ENCODE results near the gene JMJD7. TPM values are rescaled to one million over a fixed set of nuclear protein-coding genes. Genes with fewer than 3 reads are reported as not detected.
A peak's percentile ranks its signal among the peaks of the same experiment; 100 is the strongest.

Gene JMJD7
- 26.6 TPM for total RNA-seq (ENCODE audit: unreplicated experiment)
- long read RNA-seq, partial matches to known transcripts = 0 of 3 reads
- long read RNA-seq, other reads (novel, unspliced or antisense) = 0 of 3 reads

DNA sequence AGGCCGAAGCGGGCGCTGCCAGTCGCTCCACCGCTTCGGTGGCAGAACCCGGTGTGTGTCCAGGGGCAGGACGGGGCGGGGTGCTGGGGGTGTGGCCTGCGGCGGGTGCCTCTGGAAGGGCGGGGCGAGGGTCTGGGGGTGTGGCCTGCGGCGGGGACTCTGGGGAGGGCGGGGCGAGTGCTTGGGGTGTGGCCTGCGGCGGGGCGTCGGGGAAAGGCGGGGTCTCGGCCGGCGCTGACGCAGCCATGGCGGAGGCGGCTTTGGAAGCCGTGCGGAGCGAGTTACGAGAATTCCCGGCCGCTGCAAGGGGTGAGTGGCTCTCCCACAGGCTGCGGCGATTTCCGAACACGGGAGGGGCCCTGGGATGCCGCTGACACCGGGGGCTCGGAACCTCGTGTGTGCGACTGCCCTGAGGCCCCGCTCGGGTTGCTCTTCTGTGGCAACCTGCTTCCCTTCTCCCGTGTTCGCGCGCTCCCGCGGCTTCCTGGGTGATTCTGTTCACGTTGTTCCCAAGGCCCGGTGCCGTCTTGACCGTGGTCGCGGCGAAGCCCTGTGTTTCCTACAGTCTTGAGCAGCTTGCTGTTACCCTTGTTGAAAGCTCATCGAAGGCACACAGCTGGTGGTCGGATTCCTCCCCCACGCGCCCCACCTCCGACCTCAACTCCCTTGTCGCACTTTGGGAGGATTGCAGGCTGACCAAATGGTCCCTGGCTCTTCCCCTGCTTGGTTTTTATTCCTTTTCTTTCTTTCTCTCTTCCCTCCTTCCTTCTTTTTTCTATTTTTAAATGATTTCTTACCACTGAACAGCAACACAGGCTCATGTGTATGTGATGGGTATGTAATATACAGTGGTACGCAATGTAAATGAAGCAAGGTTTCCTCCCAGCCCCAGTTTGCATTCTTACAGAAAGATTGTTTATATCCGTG, at the start of gene JMJD7:
Gene JMJD7, plus strand, starts transcription at position 213 of the 927 bp plus-strand sequence. Its CDS starts 33 bp downstream, at position 246.
- H3K4me1 Mint-ChIP-seq (ENCODE audit: low read depth, unreplicated experiment) = peaks cover 6% of the 10 kb centered on the region
- H3K9me3 Mint-ChIP-seq (ENCODE audit: unreplicated experiment) = peaks cover 6% of the 10 kb centered on the region
- H3K27me3 Mint-ChIP-seq (ENCODE audit: unreplicated experiment) = peaks cover 12% of the 10 kb centered on the region
- DNase-seq = peak; percentile 97
- H3K36me3 Mint-ChIP-seq (ENCODE audit: unreplicated experiment) = peaks cover 8% of the 10 kb centered on the region
- peak within 1 kb of the TSS; percentile 91 for H3K4me3 Mint-ChIP-seq (ENCODE audit: unreplicated experiment)
- TF ChIP-seq, protein P1, sequence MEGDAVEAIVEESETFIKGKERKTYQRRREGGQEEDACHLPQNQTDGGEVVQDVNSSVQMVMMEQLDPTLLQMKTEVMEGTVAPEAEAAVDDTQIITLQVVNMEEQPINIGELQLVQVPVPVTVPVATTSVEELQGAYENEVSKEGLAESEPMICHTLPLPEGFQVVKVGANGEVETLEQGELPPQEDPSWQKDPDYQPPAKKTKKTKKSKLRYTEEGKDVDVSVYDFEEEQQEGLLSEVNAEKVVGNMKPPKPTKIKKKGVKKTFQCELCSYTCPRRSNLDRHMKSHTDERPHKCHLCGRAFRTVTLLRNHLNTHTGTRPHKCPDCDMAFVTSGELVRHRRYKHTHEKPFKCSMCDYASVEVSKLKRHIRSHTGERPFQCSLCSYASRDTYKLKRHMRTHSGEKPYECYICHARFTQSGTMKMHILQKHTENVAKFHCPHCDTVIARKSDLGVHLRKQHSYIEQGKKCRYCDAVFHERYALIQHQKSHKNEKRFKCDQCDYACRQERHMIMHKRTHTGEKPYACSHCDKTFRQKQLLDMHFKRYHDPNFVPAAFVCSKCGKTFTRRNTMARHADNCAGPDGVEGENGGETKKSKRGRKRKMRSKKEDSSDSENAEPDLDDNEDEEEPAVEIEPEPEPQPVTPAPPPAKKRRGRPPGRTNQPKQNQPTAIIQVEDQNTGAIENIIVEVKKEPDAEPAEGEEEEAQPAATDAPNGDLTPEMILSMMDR (IDR thresholded peaks at IDR 0.05; ENCODE audit: partially characterized antibody, unreplicated experiment) = no peak
- peak within 1 kb of the TSS; percentile 52 for H3K27ac Mint-ChIP-seq (ENCODE audit: unreplicated experiment)

DNA sequence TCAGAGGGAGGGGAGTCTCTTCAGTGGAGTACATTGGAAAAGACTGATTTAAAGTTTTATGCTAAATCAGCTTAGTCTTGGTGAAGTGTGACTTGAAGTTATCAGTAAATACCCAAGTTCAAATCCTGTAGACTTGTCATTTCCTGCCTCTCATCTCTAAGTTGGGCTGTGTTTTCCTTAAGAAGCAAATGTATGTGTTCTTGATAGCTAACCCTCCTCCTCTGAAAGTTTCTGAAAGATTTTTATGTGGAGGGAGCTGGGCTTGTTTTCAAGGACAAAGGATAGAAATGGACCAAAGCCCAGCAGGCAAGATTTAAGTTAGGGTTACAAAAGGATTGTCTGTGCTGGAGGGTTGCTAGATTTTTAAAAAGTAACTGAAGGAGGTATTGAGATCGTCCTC, 49.4 kb upstream of the JMJD7 start:
- Mint-ChIP-seq H3K27me3 (ENCODE audit: unreplicated experiment) (no peaks in the 10 kb centered on the region), H3K4me1 (ENCODE audit: low read depth, unreplicated experiment) (peaks cover 22% of the 10 kb centered on the region), H3K36me3 (ENCODE audit: unreplicated experiment) (no peaks in the 10 kb centered on the region), H3K27ac (ENCODE audit: unreplicated experiment) (no peak overlapping the region), H3K9me3 (ENCODE audit: unreplicated experiment) (peaks cover 3% of the 10 kb centered on the region), H3K4me3 (ENCODE audit: unreplicated experiment) (no peak overlapping the region)
- TF ChIP-seq, protein P1 (IDR thresholded peaks at IDR 0.05; ENCODE audit: partially characterized antibody, unreplicated experiment) = no peak
- no peak for DNase-seq

DNA sequence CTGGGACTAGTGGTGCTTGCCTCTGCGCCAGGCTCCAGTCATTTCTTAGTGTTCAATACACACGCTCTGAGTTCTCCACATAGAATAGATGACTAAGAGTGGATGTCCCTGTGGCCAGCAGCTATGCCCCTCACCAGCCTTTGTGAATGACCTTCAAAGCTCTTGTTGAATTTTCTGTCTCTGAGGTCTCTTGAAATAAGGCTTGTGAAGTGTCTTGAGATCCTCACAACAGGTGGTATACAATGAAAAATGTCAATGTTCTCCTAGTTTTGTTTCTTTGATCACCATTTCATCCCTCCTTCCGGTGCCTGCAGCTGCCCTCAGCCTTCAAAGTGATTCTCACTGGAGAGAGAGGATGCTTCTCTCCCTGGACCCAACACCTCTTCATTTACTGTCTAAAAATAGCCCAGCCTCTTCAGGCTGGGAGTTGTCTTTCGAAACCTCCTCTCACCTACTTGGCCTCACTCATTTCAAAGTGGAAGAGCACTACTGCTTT, 48.2 kb upstream of the JMJD7 start:
- no peak for DNase-seq
- TF ChIP-seq, protein P1 (IDR thresholded peaks at IDR 0.05; ENCODE audit: partially characterized antibody, unreplicated experiment) = no peak
- H3K4me3 Mint-ChIP-seq (ENCODE audit: unreplicated experiment) = no peak overlapping the region
- H3K27ac Mint-ChIP-seq (ENCODE audit: unreplicated experiment) = no peak overlapping the region
- no peaks in the 10 kb centered on the region for H3K27me3 Mint-ChIP-seq (ENCODE audit: unreplicated experiment)
- no peaks in the 10 kb centered on the region for H3K36me3 Mint-ChIP-seq (ENCODE audit: unreplicated experiment)
- H3K9me3 Mint-ChIP-seq (ENCODE audit: unreplicated experiment) = peaks cover 3% of the 10 kb centered on the region
- H3K4me1 Mint-ChIP-seq (ENCODE audit: low read depth, unreplicated experiment) = peaks cover 21% of the 10 kb centered on the region

DNA sequence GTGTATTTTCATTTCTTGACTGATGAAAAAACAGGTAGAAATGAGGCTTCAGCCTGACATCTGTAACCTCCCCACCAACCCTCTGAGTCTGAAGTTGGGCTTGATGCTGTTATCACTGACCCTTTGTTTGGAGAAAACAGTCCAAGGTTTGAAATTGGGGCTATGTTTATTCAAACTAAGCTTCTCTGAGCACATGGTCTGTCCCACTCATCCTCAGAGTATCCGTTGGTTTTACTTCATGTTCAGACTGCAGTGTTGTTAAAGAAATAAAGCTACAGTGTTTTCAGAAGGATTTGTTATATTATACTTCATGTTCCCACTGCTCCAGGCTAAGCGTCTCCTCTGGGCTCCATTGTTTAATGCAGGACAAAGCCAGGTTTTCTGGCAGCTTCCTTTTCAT, 47.6 kb upstream of the JMJD7 start:
- Mint-ChIP-seq H3K4me1 (ENCODE audit: low read depth, unreplicated experiment) (peaks cover 20% of the 10 kb centered on the region), H3K9me3 (ENCODE audit: unreplicated experiment) (no peaks in the 10 kb centered on the region), H3K27ac (ENCODE audit: unreplicated experiment) (no peak overlapping the region), H3K4me3 (ENCODE audit: unreplicated experiment) (no peak overlapping the region), H3K36me3 (ENCODE audit: unreplicated experiment) (no peaks in the 10 kb centered on the region), H3K27me3 (ENCODE audit: unreplicated experiment) (no peaks in the 10 kb centered on the region)
- DNase-seq = no peak
- TF ChIP-seq, protein P1 (IDR thresholded peaks at IDR 0.05; ENCODE audit: partially characterized antibody, unreplicated experiment) = no peak

DNA sequence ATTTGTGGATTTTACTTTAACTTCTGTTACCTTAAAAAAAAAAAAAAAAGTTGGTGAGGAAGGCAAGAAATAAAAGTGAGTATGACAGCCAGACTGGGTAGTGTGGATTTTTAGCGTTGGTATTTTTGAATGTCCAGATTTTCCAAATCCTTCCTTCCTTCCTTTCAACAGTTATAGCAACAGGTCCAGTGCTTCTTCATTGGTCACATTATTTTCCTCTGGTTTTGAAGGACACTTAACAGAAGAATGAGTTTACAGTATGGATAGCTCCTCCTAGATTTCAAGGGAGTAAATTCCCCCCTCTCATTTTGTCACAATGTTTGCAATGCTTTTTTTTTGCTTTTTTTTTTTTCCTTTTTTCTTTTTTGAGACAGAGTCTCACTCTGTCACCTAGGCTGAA, 47.2 kb upstream of the JMJD7 start:
- TF ChIP-seq, protein P1 (IDR thresholded peaks at IDR 0.05; ENCODE audit: partially characterized antibody, unreplicated experiment) = no peak
- Mint-ChIP-seq H3K36me3 (ENCODE audit: unreplicated experiment) (no peaks in the 10 kb centered on the region), H3K27me3 (ENCODE audit: unreplicated experiment) (no peaks in the 10 kb centered on the region), H3K4me3 (ENCODE audit: unreplicated experiment) (no peak overlapping the region), H3K27ac (ENCODE audit: unreplicated experiment) (no peak overlapping the region), H3K9me3 (ENCODE audit: unreplicated experiment) (no peaks in the 10 kb centered on the region), H3K4me1 (ENCODE audit: low read depth, unreplicated experiment) (peaks cover 16% of the 10 kb centered on the region)
- no peak for DNase-seq
